Vagina (tissue), 2 donors: ENCODE data around the gene HMCN2. TPM values are rescaled to one million over a fixed set of nuclear protein-coding genes. Genes with fewer than 3 reads are reported as not detected.
"Not testable (repeated sequence)": the region's sequence is repeated elsewhere in the genome, so short reads cannot be mapped to it uniquely, and the experiment has no call there.

Experiments
- DNase-seq, 2 donors: peaks; one replicate each; pipeline ENCODE4 v3.0.0-alpha.2; 2017; ENCODE audit errors: extremely low spot score in 2 of 2
- H3K27ac ChIP-seq: fragments of 200-600 bp; sonication (generic); one replicate; pipeline ENCODE4 v1.5.1; 2019
- H3K27me3 ChIP-seq: fragments of 200-600 bp; sonication (generic); one replicate; pipeline ENCODE4 v1.5.1; 2019
- H3K36me3 ChIP-seq, 2 donors: fragments of 200-600 bp; sonication (generic); one replicate each; pipeline ENCODE4 v1.5.1; 2017 to 2019
- H3K4me1 ChIP-seq: fragments of 200-600 bp; sonication (generic); one replicate; pipeline ENCODE4 v1.5.1; 2019
- H3K4me3 ChIP-seq, 2 donors: fragments of 200-600 bp; sonication (generic); 1 replicate in 1 of 2; 2 replicates in 1 of 2; pipeline ENCODE4 v1.5.1; 2016 to 2019
- H3K9me3 ChIP-seq: fragments of 200-600 bp; sonication (generic); one replicate; pipeline ENCODE4 v1.5.1; 2019
- POLR2A ChIP-seq, 2 donors: fragments of 450-650 bp; IDR thresholded peaks; one replicate each; pipeline ENCODE4 v1.6.1; 2017; ENCODE audit warnings: antibody characterized with exemption in 2 of 2, mild to moderate bottlenecking in 2 of 2, moderate library complexity in 2 of 2
- POLR2AphosphoS5 ChIP-seq, 2 donors: sonication (generic); formaldehyde crosslinking; IDR thresholded peaks; one replicate each; pipeline ENCODE4 v1.9.0; 2017; ENCODE audit warnings: antibody characterized with exemption in 2 of 2, mild to moderate bottlenecking in 2 of 2, low read depth in 1 of 2; ENCODE audit not compliant: insufficient read depth in 1 of 2
- intact Hi-C: fragments of 100-400 bp; cut with DNase I; formaldehyde crosslinking; loops from one replicate; pipeline ENCODE4 v1.15.1; 2023
- total RNA-seq: library from RNA; depleted of rRNA; stranded (reverse); fragments of >200 nt; gene quantifications from one replicate; pipeline ENCODE4 v1.2.3, GENCODE V29; 2016
- TF ChIP-seq, protein P1 (sequence below), 3 experiments: fragments of 450-650 bp in 2 of 3; fragments of 200-600 bp in 1 of 3; sonication (generic) in 1 of 3; IDR thresholded peaks; one replicate each; pipeline ENCODE4 v1.5.1; 2017 to 2019; ENCODE audit warnings: antibody characterized with exemption in 3 of 3, mild to moderate bottlenecking in 2 of 3, moderate library complexity in 2 of 3

Gene HMCN2
- total RNA-seq, 1 donor from 2014 or later = 5.2 TPM

DNA sequence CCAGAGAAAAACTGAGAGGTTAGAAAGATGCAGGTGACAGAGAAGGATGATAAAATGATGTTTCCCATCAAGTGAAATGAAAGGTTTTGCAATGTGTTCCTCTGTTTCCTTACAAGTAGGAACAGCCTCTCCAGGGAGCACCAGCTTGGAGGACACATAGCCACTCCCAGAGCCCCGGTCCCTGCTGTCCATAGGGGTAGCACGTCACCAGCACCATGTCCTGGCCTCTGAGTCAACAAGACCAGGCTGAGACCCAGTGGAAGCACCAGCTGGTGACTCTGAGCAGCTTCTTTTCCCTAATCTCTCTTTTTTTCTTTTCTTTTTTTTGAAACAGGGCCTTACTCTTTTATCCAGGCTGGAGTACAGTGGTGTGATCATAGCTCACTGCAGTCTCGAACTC lies 19.4 kb upstream of the HMCN2 start:
- Histone ChIP-seq H3K36me3 (no peaks in the 10 kb centered on the region), H3K27ac (no peak overlapping the region), H3K4me3 (no peak overlapping the region), H3K9me3 (no peaks in the 10 kb centered on the region), H3K4me1 (peaks cover 10% of the 10 kb centered on the region), H3K27me3 (no peaks in the 10 kb centered on the region)
- DNase-seq = no peak
- TF ChIP-seq, protein P1, sequence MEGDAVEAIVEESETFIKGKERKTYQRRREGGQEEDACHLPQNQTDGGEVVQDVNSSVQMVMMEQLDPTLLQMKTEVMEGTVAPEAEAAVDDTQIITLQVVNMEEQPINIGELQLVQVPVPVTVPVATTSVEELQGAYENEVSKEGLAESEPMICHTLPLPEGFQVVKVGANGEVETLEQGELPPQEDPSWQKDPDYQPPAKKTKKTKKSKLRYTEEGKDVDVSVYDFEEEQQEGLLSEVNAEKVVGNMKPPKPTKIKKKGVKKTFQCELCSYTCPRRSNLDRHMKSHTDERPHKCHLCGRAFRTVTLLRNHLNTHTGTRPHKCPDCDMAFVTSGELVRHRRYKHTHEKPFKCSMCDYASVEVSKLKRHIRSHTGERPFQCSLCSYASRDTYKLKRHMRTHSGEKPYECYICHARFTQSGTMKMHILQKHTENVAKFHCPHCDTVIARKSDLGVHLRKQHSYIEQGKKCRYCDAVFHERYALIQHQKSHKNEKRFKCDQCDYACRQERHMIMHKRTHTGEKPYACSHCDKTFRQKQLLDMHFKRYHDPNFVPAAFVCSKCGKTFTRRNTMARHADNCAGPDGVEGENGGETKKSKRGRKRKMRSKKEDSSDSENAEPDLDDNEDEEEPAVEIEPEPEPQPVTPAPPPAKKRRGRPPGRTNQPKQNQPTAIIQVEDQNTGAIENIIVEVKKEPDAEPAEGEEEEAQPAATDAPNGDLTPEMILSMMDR (IDR thresholded peaks at IDR 0.05) = no peak
- TF ChIP-seq POLR2A (IDR thresholded peaks at IDR 0.05) (no peak), POLR2AphosphoS5 (IDR thresholded peaks at IDR 0.05; ENCODE audit: insufficient read depth in 1 of 2, low read depth in 1 of 2) (no peak)
- intact Hi-C loops = no loop called here

DNA sequence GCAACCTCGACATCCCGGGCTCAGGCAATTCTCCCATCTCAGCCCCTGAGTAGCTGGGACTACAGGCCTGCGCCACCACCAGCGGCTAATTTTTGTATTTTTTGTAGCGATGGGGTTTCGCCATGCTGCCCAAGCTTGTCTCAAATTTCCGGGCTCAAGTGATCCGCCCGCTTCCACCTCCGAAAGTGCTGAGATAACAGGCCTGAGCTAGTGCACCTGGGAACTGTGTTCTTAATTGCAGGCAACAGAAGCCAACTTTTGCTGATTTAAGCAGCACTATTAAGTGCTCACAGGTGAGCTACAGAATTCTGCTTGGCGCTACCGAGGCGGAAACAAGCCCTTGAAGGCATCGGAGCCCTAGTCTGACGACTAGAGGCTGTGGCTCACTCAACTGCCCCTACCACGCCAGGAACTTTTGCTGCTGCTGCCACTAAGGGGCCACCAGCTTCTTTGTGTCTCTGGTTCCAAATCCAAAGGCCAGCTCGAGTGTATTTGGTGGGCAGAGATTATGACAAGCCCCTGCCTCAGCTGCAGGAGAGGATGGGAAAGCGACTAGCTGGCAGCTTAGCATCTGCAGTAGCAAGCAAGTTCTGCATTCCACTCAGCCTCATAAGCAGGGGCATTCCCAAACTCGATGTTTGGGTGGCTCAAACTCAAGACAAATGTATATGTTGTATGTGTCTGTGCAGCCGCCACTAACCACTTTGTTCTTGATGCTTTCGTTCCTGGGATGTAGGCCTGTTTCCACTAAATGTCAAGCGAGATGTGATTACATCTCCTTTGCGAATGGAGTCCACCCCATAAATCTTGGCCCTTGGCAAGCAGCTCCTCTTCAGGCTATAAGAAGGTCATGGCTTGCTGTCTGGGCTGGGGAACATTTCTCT lies 10.6 kb upstream of the HMCN2 start:
- Histone ChIP-seq H3K4me1 (no peaks in the 10 kb centered on the region), H3K27ac (no peak overlapping the region), H3K9me3 (no peaks in the 10 kb centered on the region), H3K27me3 (no peaks in the 10 kb centered on the region), H3K36me3 (no peaks in the 10 kb centered on the region), H3K4me3 (no peak overlapping the region)
- no peak for TF ChIP-seq POLR2AphosphoS5 (IDR thresholded peaks at IDR 0.05; ENCODE audit: insufficient read depth in 1 of 2, low read depth in 1 of 2)
- TF ChIP-seq, protein P1 (IDR thresholded peaks at IDR 0.05) = no peak
- no peak for TF ChIP-seq POLR2A (IDR thresholded peaks at IDR 0.05)
- no peak for DNase-seq
- intact Hi-C loops = no loop called here

DNA sequence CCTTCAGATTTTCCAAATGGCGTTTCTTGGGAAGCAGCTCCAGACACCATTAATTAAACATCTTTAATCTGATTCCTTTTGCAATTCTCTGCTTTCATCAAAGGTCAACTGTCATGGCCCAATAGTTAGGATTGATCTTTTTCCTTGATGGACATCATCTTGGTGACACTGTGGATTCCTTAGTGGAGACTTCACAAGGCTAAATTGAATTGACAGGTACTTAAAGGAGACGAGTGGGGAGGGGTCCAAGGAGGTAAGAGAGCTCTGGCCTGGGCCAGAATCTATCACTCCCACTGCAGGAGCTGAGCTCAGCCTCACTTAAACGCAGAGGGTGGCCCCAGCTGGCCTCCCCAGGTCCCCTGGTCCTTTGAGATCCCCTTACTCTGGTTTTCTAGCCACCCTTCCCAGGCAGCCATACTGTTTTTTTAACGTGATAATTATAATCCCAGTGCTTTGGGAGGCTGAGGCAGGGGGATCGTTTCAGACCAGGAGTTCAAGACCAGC lies 9.9 kb upstream of the HMCN2 start:
- H3K27ac ChIP-seq = no peak overlapping the region
- no peaks in the 10 kb centered on the region for H3K9me3 ChIP-seq
- TF ChIP-seq, protein P1 (IDR thresholded peaks at IDR 0.05) = no peak
- TF ChIP-seq POLR2AphosphoS5 (IDR thresholded peaks at IDR 0.05; ENCODE audit: insufficient read depth in 1 of 2, low read depth in 1 of 2) = no peak
- no peak for TF ChIP-seq POLR2A (IDR thresholded peaks at IDR 0.05)
- H3K27me3 ChIP-seq = no peaks in the 10 kb centered on the region
- peaks cover under 1% of the 10 kb centered on the region for H3K4me1 ChIP-seq
- no peak overlapping the region for H3K4me3 ChIP-seq
- no peak for DNase-seq
- intact Hi-C loops = no loop called here
- no peaks in the 10 kb centered on the region for H3K36me3 ChIP-seq

DNA sequence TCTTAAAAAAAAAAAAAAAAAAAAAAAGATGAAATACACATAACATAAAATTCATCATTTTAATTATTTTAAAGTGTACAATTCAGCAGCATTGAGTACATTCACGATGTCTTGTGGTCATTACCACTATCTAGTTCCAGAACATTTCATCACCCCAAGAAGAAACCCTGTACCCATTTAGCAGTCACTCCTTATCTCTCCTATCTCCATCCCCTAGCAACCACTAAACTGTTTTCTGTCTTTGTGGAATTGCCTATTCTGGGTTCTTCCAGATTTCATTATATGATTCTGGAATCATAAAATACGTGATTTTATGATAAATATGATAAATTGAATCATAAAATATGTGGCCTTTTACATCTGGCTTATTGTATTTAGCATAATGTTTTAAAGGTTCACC lies 8.9 kb upstream of the HMCN2 start:
- Histone ChIP-seq H3K9me3 (no peaks in the 10 kb centered on the region), H3K27me3 (no peaks in the 10 kb centered on the region), H3K4me1 (peaks cover 5% of the 10 kb centered on the region), H3K4me3 (no peak overlapping the region), H3K27ac (no peak overlapping the region), H3K36me3 (no peaks in the 10 kb centered on the region)
- no peak for DNase-seq
- intact Hi-C loops = no loop called here
- no peak for TF ChIP-seq POLR2AphosphoS5 (IDR thresholded peaks at IDR 0.05; ENCODE audit: insufficient read depth in 1 of 2, low read depth in 1 of 2)
- no peak for TF ChIP-seq POLR2A (IDR thresholded peaks at IDR 0.05)
- TF ChIP-seq, protein P1 (IDR thresholded peaks at IDR 0.05) = no peak

DNA sequence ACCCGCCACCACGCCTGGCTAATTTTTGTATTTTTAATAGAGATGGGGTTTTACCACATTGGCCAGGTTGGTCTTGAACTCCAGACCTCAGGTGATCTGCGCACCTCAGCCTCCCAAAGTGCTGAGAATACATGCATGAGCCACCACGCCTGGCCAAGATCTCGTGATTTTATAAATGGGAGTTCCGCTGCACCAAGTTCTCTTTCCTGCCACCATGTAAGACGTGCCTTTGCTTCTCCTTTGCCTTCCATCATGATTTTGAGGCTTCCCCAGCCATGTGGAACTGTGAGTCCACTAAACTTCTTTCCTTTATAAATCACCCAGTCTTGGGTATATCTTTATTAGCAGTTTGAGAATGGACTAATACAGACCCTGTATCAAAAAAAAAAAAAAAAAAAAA lies 7.4 kb upstream of the HMCN2 start:
- H3K27ac ChIP-seq, H3K27me3 ChIP-seq, H3K4me3 ChIP-seq, H3K9me3 ChIP-seq, H3K36me3 ChIP-seq, DNase-seq, intact Hi-C loops, H3K4me1 ChIP-seq: not testable (repeated sequence)
